ENCODE measurements around the gene NPIPB12.
"Not testable (repeated sequence)": the region's sequence is repeated elsewhere in the genome, so short reads cannot be mapped to it uniquely, and the experiment has no call there.

DNA sequence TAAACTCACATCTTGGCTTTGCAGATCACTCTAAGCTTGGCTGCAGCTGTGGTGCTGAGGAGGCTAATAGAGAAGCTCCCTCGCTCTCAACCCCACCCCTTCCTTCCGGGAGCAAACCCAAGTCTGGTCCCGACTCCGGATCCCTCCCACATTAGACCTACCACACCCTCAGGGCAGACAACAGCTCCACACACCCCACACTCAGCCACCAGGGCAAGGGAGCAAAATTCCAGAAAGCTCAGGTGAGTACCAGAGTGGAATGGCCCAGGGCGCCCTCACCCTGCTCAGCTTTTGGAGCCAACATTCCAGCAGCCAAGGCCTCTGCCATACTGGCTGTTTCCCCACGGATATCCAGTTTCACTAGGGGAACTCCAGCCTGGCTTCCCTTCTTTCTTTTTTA is 36.5 kb downstream of the NPIPB12 start:
- not testable (repeated sequence) for TF ChIP-seq CTCF (IDR thresholded peaks at IDR 0.05; ENCODE audit: low read depth, low read length); EZH2phosphoT487 (IDR thresholded peaks at IDR 0.05; ENCODE audit: low read depth)

All from OCI-LY3 (cell line).